Cardiac ventricle fibroblast (primary cell): Measurements from ENCODE around the gene RPL36A. TPM values are rescaled to one million over a fixed set of nuclear protein-coding genes. Genes with fewer than 3 reads are reported as not detected.

ENCODE experiments used
- total RNA-seq: library from RNA; depleted of rRNA; stranded (reverse); fragments of >200 nt; gene quantifications from 2 replicates; pipeline ENCODE4 v1.2.3, GENCODE V29; 2015

RPL36A gene
- total RNA-seq, result 2,177 and 2,530 TPM in 2 replicates

GRCh38 chrX:101390664-101391525 is at the start of gene RPL36A:
RPL36A (plus strand) TSS chrX:101391011; CDS start chrX:101391044, 33 bp downstream.

GRCh38 chrX:101348452-101349192 is 42.2 kb upstream of the RPL36A start, which contains the start of gene TIMM8A:
TIMM8A (minus strand) TSS chrX:101348742; CDS start chrX:101348664, 78 bp downstream.

GRCh38 chrX:101385795-101386541 is 4.8 kb upstream of the RPL36A start, which contains the start of gene BTK:
BTK (minus strand) TSS chrX:101386191; CDS start chrX:101375284, 10,907 bp downstream.

GRCh38 chrX:101407748-101408531 is 17.1 kb downstream of the RPL36A start, which contains the start of the genes GLA and HNRNPH2:
GLA (minus strand) TSS chrX:101407925; CDS start chrX:101407903, 22 bp downstream.
HNRNPH2 (plus strand) TSS chrX:101408222; CDS start chrX:101411989, 3,767 bp downstream.

Other genes with a start within 250 kb of the RPL36A start
- 0.19 and 0.24 TPM in 2 replicates for gene DRP2, start 171.2 kb upstream of the RPL36A start, total RNA-seq
- gene TAF7L, start 99.7 kb upstream of the RPL36A start, total RNA-seq, result 0.05 TPM in 1 of 2 replicates, not detected in the other
- gene TIMM8A, start 42.3 kb upstream of the RPL36A start, total RNA-seq, result 5.6 and 7.3 TPM in 2 replicates
- not detected in 2 replicates for gene BTK, start 4.8 kb upstream of the RPL36A start, total RNA-seq
- 16.0 and 18.4 TPM in 2 replicates for gene GLA, start 16.9 kb downstream of the RPL36A start, total RNA-seq
- gene HNRNPH2, start 17.2 kb downstream of the RPL36A start, total RNA-seq, result 41.4 and 46.1 TPM in 2 replicates
- gene ARMCX4, start 94.4 kb downstream of the RPL36A start, total RNA-seq, result 2.5 and 3.3 TPM in 2 replicates
- 37.1 and 39.9 TPM in 2 replicates for gene ARMCX1, start 159.5 kb downstream of the RPL36A start, total RNA-seq
- gene ARMCX6, start 227.0 kb downstream of the RPL36A start, total RNA-seq, result 17.0 and 19.7 TPM in 2 replicates
- 45.8 and 60.0 TPM in 2 replicates for gene ARMCX3, start 232.1 kb downstream of the RPL36A start, total RNA-seq